HPDE6-E6E7 (cell line): ENCODE measurements around the gene HABP4.

Source experiments
- DNase-seq: peaks from one replicate; pipeline ENCODE4 v3.0.0; 2011; ENCODE audit warnings: missing footprints; ENCODE audit errors: extremely low spot score

Gene HABP4, protein sequence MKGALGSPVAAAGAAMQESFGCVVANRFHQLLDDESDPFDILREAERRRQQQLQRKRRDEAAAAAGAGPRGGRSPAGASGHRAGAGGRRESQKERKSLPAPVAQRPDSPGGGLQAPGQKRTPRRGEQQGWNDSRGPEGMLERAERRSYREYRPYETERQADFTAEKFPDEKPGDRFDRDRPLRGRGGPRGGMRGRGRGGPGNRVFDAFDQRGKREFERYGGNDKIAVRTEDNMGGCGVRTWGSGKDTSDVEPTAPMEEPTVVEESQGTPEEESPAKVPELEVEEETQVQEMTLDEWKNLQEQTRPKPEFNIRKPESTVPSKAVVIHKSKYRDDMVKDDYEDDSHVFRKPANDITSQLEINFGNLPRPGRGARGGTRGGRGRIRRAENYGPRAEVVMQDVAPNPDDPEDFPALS

DNA sequence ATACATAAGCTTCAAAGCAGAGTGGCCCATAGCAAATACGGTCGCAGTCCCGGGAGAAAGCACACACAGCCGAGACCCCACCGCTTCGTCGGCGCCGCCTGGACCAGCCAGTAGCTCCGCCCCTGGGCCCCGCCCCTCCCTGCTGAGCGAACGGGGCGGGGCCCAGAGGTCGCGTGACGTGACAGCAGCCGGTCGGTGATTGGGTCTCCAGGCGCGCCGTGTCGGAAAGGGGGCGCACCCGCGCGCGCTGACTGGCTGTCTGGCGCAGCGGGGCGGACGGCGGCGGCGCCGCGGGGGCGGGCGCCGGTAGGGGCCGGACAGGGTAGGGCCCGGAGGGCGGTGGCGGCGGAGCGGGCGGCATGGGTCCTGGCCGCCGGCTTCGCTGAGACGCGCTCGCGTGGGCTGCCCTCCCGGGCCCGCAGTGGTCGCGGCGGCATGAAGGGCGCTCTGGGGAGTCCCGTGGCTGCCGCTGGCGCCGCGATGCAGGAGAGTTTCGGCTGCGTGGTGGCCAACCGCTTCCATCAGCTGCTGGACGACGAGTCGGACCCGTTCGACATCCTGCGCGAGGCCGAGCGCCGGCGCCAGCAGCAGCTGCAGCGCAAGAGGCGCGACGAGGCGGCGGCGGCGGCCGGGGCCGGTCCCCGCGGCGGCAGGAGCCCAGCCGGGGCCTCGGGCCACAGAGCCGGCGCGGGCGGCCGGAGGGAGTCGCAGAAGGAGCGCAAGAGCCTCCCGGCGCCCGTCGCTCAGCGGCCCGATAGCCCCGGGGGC lies at the start of gene HABP4:
Gene HABP4 (plus strand): TSS at position 325 of the 768 bp plus-strand sequence. CDS start 111 bp downstream, at position 436.
- peak; percentile 96 for DNase-seq

DNA sequence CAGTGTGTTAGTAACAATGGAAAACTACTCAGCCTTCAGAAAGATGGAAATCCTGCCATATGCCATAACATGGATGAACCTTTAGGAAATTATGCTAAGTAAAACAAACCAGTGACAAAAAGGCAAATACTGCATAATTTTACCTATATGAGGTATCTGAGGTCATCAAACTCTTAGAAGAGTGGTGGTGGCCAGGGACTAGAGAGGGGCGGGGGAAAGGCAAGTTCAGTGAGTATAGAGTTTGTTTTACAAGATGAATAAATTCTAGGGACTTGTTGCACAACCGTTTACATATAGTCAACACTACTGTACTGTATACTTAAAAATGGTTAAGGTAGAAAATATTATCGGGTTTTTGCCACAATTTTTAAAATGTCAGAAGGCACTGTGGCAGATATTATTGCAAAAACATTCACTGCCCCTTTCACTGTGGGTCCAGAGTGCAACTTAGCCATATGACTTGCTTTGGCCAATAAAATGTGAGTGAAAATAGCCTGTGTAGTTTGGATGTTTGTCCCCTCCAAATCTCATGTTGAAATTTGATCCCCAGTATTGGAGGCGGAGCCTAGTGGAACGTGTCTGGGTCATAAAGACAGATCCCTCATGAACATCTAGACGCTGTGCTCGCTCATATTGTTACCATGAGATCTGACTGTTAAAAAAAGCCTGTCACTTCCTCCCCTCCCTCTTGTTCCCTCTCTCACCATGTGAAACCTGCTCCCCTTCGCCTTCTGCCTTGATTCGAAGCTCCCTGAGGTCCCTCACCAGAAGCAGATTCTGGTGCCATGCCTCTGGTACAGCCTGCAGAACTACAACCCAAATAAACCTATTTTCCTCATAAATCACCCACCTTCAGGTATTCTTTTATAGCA lies 41.3 kb upstream of the HABP4 start:
- DNase-seq, result no peak

DNA sequence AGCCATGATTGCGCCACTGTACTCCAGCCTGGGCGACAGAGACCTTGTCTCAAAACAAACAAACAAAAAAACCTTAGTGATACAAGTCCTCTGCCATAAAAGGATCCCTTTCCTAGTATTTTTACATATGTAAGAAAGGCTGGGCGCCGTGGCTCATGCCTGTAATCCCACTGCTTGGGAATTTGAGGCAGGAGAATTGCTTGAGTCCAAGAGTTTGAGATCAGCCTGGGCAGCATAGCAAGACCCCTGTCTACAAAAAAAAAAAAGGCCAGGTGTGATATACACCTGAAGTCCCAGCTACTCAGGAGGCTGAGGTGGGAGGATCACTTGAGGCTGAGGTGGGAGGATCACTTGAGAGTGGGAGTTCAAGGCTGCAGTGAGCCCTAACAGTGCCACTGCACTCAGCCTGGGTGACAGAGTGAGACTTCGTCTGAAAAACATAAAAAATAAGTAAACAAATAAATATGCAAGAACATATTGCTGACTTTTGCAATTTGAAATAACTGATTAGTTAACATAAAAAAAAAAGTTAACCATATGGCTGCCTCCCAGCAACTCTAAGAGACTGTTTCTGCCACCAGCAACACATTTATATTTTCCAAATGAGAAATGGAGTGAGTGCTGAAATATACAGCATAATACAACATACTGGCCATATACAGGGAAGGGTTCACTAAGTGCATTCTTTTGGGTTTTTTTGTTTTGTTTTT lies 38.7 kb upstream of the HABP4 start:
- DNase-seq, result no peak

DNA sequence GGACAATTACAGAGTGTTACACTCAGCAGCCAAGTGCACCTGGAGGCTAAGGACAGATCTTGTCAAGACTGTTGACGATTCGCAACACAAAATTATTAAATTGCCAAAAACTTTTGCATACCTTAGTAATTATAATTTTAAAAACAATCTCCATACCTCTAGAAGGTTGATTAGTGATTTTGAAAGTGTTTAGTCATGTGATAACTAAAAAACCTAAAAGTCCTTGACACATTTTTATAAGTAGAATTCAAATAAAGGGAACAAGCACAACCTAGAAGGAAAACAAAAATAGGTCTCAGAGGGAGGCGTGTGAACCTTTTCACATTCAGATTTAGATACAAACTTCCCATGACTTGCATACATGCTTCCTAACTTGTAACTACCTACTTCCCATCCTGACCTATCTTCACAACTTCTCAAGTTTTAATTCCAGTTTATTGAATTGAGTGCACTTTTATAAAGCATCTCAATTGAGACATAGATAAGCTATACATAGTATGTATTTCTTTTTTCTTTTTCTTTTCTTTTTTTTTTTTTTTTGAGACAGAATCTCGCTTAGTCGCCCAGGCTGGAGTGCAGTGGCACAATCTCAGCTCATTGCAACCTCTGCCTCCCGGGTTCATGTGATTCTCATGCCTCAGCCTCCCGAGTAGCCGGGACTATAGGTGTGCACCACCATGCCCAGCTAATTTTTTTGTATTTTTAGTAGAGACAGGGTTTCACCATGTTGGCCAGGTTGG lies 37.6 kb upstream of the HABP4 start:
- no peak for DNase-seq

DNA sequence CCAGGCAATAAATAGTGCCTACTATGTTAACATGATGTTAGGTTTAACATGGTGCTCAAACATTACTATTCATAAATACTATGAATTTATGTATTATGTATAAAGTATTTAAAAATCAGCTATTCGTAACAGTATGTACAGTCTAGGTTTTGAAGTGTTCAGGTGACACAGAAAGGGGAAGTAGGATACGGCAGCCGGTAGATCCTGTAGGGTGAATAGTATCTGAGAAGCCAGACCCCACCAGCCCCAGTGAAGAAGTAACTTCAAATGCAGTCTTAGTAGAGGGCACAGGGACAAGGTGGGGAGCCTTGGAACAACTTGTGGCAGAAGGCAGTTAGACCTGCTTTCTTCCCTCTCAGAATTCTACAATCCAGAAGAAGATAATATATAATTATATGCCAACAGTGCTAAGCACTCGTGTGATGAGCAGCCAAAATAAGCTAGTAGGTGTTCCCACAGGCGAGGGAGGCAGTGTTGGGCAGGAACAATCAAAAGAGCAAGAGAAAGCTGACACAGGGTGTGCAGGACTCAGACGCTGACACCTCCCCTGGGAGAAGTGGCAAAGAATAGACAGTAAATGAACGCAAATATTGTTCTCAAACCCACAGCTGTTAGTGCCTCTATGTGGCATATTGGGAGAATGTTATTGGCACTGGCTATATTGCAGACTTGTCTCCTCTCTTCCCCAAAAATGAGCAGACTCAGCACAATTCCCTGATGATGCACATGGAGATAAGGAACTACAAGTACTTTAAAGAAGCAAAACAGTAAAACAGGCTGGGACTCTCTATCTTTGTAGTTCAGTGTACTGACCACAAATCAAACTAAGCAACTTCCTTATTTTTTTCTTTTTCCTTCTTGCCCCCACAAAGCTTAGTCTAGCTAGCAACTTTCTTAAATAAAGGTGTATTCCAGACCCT lies 36.4 kb upstream of the HABP4 start:
- DNase-seq, result no peak

DNA sequence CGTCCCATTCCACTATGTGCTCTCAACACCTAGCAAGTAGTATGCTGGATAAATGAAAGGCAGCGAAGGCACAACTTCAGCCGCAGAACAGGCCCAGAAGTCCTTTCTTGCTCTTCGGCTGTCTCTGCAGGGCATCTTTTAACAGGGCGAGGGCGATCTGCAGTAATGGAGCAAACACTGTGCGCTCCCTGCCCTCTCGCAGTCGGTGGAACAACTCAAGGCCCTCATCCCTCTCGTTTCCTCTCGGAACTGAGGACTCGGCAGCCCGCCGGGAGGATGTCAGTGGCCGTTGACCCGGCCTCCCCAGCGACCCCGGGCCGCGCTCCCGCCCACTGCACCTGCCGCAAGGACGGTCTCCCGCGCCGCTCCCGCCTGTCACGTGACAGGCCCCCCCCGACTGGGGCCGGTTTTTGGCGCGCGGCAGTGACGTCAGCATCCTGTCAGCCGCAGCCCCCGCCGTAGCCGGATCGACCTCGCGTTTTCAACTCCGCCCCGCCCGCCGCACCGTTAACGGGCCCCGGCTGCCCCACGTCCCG lies 32.9 kb upstream of the HABP4 start:
- peak; percentile 86 for DNase-seq

DNA sequence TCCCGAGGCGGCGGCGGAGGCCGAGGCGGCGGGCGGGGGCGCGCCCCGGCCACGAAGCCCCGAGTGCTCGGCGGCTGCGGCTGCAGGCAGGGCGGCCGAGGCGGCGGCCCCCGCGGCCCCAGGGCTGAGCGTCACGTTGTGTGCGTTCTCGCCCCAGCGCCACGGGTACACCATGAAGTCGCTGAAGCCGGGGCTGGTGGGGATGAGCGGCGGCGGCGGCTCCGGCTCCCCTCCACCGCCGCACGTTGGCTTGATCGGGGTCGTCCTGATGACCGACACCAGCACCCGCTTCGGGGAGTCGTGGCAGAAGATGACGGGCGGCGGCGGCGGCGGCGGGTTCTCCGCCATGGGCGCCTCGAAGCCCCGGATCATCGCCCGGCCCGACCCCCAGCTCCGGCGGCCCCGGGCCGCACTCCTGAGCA lies 32.3 kb upstream of the HABP4 start:
- DNase-seq, result no peak

DNA sequence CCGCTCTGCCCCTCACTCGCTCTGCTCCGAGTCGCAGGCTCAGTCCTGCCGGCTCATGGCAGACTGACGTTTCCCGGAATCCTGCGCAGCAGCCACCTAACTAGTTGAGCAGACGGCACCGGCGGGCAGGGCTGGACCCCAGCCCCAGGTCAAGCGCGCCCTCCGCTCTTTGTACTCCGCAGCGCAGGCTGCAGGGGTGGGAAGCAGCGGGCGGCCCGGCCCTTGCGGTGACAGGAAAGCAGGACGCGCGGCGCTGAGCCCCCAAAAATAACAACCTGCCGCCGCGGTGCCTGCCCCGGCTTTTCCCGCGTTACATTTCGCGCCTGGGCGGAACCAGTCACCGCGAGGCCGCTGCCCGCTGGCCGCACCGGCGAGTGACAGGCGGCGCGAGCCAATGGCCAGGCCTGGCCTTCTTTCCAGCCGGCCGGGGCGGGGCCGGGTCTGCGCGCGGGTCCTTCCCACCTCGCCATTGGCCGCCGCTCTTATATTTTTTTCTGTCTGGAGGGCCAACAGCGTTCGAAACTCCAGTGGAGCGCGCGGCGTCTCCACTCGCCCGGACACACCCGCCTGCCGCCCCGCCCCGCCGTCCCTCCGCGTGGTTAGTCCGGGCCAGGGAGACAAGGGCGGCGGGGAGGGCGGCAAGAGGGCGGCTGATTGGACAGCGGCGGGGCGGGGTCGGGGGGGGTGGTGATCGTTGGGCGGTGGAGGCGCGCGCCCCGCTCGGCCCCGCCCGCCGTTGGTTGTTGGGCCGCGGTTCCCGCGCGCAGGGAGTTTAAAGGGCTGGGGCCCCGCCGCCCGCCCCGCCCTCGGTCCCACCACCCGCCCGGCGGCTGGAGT lies 31.7 kb upstream of the HABP4 start, which contains the start of gene ZNF367:
Gene ZNF367 (minus strand): TSS at position 288 of the 837 bp plus-strand sequence. CDS start 338 bp downstream, outside the sequence.
- peak; percentile 91 for DNase-seq

DNA sequence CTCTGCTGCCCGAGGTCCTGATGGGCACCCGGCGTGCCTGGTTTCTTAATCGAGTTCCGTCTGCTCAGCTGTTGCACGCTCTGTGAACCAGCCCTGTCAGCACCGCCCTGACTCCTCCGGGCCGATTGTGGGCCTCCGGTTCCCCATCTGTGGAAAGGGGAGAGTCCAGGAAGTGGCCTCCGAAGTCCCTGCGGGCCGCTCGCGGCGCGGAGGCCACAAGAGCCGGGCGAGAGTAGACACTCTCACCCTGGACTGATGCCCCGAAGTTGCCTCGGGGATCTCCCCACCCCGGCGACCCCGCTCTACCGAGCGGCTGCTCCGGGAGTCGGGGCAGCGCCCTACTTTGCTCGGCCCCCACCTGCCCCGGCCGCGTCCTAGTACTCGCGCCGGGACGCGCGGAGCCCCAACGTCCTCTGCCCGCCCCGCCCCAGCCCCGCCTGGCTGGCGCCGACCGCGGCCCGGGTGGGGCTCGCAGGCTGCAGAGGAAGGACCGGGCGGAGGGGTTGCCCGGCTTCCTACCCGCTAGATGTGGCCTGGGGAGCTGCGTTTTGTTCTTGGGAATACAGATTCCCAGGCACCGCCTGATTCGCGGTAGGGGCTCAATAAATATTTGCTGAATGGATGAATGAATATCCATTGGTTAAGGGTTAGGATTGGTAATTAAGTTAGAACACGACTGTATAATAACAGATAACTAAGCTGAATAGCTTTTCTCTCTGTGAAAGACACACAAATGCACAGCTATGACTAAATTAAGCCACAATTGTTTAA lies 30.9 kb upstream of the HABP4 start:
- peak; percentile 37 for DNase-seq

DNA sequence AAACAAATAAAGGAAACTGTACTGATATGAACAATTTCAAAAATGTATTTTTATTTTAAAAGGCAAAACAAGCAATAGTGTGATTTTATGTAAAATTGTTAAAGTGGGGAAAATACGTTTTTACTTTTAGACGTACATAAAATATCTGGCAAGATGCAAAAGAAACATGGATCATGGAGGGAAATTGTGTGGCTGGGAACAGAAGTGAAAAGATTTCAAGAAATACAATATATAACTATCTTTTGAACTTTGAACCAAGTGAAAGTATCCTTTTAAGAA lies 30.3 kb upstream of the HABP4 start:
- no peak for DNase-seq

DNA sequence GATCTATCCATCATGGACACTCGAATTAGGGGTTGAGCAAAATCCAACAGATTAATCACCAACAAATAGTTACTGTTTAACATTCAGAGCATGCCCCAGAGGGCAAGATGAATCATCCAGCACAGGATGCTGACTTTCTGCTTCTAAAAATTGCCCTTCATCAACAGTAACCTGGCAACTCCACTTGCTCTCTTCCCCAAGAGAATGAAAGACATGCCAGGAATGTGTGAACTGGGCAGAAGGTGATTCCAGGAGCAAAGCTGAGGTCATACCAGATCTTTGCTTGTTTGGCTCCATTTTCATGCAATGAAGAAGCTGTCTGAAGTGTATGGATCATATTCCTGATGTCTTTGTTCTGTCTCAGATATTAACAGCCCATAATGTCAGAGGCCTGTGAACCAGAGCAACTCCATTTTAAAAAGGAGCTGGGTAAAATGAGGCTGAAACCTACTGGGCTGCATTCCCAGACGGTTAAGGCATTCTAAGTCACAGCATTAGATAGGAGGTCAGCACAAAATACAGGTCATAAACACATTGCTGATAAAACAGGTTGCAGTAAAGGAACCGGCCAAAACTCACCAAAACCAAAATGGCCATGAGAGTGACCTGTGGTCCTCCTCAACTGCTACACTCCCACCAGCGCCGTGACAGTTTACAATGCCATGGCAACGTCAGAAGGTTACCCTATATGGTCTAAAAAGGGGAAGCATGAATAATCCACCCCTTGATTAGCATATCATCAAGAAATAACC lies 29.3 kb upstream of the HABP4 start:
- peak; percentile 79 for DNase-seq

DNA sequence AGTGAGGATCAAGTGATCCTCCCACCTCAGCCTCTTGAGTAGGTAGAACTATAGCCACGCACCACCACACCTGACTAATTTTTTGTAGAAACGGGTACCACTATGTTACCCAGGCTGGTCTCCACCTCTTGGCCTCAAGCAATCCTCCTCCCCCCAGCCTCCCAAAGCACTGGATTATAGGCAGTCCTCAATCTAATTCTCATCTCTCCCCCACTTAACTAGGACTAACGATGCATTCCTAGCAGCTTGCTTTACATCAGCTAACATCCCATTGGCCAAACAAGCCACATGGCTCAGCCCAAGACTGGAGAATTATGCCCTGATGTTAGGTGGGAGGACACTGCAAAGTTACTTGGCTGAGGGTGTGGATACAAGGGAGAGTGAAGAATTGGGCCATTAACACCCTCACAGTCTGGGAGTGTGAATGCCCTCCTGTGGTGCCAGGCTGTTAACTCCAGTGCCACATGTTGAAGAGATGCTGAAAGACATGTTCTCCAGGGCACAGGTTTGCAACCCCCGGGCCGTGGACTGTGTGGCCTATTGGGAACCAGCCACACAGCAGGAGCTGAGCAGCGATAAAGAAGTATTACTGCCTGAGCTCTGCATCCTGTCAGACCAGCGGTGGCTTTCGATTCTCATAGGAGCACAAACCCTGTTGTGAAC lies 26.5 kb upstream of the HABP4 start:
- DNase-seq, result no peak

DNA sequence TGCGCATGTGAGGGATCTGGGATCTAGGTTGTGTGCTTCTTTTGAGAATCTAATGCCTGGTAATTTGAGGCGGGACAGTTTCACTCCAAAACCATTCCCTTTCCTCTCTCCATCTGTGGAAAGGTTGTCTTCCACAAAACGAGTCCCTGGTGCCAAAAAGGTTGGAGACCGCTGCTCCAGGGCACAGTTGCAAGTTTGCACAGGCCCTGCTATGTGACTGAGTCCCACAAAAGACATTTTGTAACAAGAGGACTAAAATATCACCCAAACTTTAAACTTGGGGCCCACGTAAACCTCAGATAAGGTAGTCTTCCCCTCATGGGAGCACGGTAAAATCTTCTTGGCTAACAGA lies 26.0 kb upstream of the HABP4 start:
- DNase-seq, result no peak

DNA sequence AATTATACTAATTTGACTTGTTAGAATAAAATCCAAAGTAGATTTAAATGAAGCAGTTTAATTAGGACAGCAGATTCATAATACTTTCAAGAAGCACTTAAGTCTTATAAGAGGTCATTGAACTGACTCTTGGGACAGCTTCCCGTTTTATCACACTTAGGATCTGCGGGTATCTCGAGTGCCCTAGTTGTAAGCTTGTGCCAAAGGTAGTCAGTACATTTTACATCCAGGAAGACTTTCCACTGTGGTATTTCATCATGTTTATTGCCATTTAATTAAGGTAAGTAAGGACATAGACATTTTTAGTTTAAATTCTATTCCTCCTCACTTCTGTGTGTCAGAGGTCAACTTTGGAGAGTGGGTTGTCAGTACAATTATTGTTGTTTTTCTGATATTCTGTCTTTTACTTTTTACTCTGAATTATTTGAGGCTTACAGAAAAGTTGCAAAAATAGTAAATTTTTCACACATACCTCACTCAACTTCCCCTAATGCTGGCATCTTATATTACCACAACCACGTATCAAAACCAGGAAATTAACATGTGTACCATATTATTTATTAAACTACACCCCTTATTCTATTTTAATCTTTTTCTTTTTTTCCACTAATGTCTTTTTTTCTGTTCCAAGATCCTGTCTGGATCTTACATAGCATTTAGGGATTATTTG lies 24.3 kb upstream of the HABP4 start:
- no peak for DNase-seq

DNA sequence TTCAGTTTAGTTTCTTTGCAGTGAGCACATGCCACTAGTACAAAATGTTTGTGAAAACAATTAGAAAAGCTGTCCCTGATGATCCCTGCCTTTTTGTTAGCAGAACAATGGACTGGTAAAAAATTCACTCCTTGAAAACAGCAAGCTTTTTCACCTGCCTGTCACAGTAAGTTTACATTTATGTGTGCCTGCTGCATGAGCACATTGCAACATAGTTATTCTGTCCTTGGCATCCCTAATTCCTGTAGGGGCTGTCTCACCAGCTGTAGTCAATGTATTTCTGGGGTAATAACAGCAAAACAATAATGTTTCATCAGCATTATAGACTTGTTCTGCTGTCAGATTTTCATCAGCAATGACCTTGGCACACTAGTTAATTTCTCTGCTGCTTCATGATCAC lies 20.2 kb upstream of the HABP4 start:
- no peak for DNase-seq

DNA sequence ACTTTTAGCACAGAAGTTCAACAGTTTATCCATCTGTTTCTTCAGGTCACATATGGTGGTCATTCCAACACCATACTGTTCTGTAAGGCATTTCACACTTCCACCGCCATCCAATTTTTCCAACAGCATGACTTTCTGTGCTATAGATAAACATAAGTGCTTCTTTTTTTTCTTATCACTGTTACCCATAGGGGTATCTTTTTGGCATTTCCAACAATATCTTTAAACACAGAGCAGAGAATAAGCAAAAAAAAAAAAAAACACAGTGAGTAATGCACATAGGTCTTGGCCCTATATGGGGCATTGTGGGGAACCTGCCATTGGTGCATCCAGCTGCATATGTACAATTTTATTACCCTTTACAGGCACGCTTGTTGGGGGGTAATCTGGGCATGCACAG lies 19.6 kb upstream of the HABP4 start:
- no peak for DNase-seq
